ENCODE measurements around the gene AMN1.
A peak's percentile ranks its signal among the peaks of the same experiment; 100 is the strongest.
"Not testable (repeated sequence)": the region's sequence is repeated elsewhere in the genome, so short reads cannot be mapped to it uniquely, and the experiment has no call there.

AMN1 gene

DNA sequence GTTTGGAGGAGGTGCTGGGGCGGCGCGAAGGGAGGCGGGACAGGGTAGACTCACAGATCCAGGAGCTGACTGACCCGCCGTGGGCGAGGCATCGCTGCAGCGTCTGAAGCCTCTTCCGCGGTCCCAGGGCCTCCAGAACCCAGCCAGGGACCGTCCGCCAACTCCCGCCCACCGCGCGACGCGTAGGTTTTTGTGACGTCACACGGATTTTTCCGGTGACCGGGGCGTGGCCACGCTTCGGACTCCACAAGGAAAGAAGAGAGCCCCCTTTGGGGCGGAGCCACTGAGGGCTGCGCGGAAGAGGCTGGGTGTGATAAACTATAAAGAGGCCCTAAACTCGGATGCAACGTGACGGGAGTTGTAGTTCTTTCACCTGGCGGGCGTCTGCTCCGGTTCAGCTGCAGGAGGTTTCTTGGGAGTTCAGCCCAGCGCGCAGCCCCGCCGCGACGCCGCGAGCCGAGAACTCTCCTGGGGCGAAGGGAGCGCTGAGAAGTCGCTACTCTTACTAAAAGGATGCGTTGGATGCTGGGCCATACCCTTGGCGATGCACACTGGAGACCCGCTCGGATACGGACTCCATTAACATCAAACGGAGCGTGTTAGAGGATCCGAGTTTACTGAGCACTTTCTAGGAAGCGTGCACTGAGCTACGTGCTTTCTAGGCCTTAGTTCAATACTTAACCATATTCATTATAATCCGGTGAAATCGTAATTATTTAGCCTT, at the start of gene AMN1:
TSS of gene AMN1 (minus strand) at position 105 of the 724 bp plus-strand sequence. CDS start at position 92, 13 bp downstream.
- DNase-seq = peak; percentile 100

DNA sequence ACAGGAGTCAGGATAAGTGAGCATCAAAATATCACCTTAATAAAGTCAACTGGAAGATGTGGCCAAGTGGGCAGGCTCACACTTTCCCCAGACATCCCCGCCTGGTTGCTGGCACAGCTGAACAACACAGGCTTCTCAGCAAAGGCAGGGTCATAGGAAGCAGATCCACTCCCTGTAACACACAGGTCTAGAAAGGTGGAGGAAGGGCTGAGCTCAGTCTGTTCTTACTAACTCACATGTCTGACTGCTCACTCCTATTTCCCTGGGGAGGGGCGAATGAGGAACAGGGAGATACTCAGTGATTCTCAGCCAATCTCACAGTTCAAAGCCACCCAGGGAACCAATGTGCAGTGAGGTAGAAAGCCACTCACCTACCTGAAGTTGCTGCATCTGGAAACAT, 45.0 kb upstream of the AMN1 start:
- DNase-seq = peak; percentile 89

DNA sequence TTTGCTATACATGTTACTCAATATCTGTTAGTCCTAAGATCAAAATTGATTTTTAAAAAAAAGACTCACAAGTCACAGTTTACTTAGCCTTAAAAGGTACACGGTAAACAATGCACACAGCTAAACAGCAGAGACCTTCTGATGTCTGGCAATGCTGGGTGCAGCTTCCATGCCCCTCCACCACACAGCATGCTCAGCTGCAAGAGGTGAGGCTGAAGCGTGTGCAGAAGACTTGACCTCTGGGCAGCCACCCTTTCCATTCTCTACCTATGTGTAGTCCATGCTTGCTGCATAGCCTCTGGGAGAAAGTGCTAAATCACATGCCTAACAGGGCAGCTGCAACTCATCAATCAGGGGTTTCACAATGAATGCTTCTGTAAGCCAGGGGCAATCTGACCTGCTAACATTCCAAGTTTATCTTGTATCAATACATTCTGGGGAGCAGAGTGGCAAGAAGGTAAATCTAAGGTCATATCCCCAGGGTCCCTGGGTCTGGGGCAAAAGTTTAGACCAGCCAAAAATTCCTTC, 44.5 kb upstream of the AMN1 start:
- peak; percentile 94 for DNase-seq

DNA sequence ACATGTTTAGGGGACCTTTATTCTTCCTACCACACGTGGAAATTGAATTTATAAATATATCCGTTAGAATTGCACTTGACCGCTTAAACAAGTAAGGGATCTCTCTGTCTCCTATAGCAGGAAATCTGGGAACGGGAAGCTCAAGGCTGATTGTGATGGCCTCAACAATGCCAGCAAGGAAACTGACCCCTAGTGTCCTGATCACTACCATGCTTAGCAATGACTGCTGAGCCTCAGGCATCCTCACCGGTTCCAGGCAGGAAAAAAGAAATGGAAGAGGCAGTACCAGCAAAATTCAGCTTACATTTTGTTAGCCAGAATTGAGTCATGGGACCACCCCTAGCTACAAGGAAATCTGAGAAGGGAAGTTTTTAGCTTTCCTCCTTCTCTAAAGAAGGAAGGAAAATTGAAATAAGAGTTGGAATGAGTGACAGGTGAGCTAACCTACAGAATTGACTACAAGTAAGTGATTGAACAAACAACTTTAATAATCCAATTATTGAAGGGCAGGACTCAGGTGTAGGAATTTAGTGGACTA, 43.9 kb upstream of the AMN1 start:
- DNase-seq = peak; percentile 64

DNA sequence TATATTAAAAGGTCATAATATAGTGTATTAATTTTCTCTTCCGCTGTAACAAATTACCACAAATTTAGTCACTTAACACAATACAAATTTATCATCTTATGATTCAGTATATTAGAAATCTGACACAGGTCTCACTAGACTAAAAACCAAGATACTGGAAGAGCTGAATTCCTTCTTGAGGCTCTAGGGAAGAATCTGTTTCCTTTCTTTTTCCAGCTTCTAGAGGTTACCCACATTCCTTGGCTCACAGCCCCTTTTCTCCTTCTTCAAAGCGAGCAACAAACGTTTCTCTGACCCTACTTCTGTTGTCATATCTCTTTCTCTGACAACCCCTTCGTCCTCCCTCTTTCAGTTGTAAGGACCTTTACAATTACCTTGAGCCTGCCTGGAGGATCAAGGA, 43.4 kb upstream of the AMN1 start:
- DNase-seq = no peak

DNA sequence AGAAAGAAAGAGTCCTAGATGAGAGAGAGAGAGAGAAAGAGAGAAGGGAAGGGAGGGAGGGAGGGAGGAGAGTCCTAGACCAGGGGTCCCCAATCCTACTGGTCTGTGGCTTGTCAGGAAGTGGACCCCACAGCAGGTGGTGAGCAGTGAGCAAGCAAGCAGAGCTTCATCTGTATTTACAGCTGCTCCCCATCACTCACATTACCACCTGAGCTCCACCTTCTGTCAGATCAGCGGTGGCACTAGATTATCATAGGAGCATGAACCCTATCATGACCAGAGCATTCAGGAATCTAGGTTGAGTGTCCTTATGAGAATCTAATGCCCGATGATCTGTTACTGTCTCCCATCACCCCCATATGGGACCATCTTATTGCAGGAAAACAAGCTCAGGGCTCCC, 39.2 kb upstream of the AMN1 start:
- no peak for DNase-seq

DNA sequence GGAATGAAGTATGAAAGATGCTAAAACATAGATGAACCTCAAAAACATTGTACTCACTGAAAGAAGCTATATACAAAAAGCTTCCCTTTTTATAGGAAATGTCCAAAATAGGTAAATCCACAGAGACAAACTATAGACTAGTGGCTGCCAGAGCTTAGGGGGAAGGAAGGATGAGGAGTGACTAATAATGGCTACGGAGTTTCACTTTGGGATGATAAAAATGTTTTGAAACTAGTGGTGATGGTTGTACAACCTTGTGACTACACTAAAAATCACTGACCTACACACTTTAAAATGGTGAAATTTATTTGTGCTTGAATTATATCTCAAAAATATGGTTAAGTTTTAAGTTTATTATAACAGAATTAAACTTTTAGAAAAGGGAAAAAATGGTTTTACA, 37.1 kb upstream of the AMN1 start:
- DNase-seq = no peak

DNA sequence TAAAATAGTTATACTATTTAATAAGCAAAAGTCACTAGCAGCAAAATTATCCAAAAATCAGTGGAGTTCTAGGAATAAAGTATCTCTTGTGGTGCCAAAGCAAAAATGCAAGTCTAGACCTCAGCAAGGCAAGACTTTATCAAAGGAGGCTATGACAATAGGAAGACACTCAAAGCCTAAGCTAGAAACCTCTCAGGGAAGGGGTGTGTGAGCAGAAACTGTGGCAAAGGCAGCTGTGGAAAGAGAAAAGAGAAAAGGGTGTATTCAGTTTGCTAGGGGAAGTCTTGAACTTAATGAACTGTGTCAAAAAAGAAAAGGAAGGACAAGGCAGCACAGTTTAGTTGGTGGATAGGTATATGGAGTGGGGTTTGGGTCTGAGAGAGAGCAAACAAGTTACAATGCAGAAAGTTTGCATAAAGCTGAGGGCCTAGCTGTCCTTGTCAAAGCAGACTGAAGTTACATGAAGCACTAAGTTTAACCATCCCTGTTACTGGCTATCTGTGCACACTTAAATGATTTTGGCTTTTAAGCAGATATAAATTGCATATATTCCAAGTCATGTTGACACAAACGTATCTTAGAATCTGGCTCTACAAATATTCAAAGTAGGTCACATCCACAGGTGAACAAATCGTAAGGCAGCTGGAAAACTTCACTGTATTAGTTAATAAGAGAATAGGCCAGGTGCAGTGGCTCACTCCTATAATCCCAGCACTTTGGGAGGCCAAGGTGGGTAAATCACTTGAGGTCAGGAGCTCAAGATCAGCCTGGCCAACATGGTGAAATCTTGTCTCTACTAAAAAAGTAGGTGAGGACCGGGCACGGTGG, 31.0 kb upstream of the AMN1 start:
- no peak for DNase-seq

DNA sequence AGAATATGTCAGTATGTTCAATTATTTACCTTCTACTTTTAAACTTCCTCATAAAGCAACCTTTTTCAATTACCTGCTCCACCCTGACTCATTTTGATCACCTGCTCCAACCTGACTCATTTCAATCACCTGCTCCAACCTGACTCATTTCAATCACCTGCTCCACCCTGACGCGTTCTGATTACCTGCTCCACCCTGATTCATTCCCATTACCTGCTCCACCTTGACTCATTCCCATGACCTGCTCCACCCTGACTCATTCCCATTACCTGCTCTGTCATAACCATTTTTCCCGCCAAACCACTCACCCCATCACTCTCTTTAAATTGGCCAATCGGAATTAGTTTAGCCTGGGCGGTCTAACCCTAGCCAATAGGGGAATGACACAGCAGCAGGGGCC, 29.5 kb upstream of the AMN1 start:
- DNase-seq = peak; percentile 63

DNA sequence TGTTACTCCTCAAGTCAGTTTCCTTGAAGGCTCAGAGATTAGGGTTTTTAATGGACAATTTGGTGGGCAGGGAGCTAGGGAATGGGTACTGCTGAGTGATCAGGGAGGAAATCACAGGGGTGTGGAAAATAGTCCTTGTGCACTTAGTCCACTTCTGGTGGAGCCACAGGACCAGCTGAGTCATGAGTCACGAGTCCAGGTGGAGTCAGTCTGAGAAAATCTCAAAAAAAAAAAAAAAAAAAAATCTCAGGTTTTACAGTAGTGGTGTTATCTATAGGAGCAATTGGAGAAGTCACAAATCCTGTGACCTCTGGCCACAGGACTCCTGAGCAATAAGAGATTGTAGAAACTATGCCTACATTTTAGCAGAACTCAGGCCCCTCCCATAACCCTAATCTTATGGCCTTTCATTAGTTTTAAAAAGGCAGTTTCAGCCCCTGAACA, 28.2 kb upstream of the AMN1 start:
- DNase-seq = peak; percentile 82

DNA sequence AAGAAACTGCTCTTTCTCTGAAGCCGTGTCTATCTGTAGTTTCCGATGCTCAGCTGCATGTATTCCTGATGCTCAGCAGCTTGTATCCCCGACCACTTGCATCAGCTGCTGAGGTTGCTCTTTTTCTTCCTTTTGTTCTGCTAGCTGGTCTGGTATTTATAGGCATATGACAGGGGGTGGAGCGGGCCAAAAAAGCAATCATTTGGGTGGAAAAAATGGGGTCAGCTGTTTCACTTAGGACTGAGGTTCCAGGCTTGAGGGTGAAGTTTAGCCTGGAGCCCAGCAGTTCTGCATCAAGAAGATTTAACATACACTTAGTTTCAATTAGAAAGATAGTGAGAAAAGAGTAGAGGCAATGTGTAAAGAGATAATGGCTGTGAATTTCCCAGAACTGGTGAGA, 23.6 kb upstream of the AMN1 start:
- no peak for DNase-seq

DNA sequence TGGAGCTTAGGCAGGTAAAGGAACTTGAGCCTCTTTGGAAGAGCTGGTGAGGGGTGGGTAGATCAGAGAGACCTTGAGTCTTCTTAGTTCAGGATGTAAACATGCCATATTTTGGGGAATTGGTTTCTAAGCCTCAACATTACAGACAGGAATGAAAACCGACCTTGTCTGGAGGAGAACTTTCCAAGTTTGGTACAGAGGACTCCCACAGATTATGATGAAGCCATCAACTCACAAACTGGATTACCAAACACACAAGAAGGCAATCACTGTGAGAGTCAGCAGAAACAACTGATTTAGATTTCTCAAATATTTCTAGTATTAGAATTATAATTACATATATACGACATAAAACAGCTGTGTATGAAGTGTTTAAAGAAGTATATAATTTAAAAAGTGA, 22.3 kb upstream of the AMN1 start:
- DNase-seq = no peak

DNA sequence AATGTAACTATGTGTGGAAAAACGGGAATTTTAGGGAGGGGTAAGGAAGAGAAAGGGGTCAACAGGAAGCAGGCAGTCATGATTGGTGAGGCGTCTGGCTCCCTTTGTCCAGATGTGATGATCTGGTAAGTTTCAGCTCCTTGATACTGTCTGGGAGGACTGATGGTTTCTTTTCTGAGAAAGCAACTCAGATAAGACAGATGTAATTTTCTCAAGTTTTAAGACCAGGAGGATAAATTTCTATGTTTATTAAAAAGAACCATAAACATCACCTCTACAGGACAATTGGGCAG, 21.9 kb upstream of the AMN1 start:
- DNase-seq = no peak

DNA sequence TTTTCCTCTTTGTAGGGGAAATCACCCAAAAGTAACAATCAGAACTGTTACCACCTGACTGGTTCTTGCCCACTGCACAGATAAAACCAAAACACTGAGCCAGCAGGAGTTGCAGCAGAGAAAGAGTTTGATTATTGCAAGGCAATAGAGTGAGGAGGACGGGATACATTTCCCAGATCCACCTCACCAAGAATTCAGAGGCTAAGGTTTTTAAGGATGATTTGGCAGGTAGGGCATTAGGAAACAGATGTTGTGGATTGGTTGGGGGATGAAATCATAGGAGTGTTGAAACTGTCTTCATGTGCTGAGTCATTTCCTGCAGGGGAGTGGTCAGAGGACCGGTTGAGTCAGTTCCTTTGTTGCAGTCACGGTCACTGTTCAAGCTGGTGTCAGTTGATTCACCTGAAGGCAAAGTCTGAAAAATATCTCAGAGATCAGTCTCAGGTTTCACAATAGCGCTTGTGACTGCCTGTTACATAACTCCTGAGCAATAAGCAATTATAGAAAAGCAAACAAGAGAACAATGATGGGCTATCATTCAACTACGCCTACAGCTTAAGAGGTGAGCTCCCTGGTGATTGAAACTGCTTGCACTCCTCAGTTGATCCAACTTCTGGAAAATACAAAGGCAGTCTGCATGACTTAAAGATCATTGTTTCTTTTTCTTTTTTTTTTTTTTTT, 20.3 kb upstream of the AMN1 start:
- DNase-seq = peak; percentile 95

DNA sequence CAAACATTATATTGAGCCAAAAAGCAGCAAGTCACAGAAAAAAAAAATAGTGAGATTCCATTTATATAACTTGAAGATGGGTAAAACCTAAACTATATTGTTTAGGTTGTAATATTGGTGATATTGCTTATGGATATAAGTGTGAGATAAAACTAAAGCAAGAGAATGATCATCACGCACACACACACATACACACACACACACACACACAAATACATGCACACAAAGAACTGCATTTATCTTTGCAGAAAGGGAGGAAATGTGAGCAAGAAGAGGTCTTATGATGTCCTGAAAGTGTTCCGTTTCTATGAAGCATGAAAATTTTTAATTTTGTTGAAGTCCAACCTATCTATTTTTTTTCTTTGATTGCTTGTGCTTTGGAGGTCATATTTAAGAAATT, 16.4 kb upstream of the AMN1 start:
- DNase-seq = no peak

DNA sequence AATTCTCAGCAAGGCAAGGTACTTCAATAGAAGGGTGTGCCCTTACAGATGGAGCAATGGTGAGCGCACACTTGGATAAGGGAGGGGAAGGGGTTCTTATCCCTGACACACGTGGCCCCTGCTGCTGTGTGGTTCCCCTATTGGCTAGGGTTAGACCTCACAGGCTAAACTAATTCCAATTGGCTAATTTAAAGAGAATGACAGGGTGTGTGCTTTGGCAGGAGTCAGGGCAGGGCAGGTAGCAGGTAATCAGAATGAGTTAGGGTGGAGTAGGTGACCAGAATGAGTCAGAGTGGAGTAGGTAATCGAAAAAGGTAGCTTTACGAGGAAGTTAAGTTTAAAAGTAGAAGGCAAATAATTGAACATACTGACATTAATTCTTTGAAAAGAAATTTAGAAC, 15.5 kb upstream of the AMN1 start:
- not testable (repeated sequence) for DNase-seq

DNA sequence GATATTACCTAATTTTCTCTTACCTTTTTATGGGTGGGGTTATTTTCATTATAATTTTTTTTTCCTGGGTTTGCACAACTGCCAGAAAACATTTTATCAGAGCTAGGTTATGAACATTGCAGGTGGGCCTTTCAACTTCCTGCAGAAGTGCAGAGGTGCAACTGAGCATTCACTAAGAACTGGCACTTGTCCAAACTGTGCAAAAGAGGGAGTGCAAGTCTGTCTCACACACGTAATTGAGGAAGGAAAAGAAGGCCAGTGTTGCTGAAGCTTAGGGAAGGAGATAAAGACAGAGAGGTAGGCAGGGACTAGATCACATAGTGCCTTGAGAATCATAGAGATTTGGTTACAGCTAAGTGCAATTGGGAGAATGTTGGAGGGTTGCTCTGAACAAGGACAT, 14.1 kb upstream of the AMN1 start:
- DNase-seq = no peak

DNA sequence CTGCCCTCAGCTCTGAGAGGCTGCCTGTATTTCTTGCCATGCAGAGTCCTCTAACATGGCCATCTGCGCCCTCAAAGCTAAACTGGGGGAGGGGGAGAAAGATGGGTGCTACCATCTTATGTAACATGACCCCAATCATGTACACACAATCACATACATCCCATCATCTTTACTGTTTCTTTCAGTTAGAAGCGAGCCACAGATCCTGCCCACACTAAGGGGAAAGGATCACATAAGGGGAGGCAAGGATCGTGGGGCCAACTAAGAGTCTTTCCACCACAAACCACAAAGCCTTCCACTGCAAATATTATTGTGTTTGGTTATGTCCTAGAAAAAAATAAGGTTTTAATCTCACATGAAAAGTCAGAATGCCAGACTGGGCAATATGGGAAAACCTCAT, 11.8 kb upstream of the AMN1 start:
- DNase-seq = no peak

DNA sequence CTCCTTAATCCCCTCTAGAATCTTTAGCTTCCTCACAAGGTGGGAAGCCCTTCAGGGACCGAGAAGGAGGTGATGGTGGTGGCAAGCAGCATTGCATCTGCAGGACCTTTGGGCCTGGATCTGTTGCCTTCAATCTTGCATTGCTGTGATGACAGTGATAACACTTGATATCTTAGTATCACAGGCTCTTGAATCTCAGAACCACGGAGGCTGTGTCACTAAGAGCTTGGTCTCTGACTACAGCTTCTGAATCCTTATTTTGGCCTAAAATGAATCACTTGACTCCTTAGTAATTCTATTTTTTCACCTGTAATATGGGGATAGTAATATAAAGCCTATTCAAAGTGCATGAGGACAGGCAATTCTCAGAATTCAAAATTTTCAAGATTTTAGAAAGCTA, 8.9 kb upstream of the AMN1 start:
- DNase-seq = no peak

DNA sequence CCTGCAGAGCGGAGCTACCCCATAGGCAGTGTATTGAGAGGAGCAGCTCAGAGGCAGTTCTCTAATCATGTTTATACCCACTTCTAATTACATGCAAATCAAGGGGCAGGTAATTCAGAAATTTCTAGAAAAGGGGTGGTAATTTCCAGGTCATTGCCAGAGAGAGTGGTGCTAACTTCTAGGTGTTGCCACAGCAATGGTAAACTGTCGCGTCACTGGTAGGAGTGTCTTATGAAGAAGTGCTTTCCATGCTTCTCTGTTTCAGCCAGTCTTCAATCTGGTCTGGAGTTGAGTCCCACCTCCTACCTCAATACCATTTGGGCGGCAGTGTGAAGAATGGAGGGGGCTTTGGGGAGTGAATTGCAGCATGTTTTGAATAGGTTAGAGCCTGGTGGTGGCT, 8.5 kb upstream of the AMN1 start:
- DNase-seq = no peak

DNA sequence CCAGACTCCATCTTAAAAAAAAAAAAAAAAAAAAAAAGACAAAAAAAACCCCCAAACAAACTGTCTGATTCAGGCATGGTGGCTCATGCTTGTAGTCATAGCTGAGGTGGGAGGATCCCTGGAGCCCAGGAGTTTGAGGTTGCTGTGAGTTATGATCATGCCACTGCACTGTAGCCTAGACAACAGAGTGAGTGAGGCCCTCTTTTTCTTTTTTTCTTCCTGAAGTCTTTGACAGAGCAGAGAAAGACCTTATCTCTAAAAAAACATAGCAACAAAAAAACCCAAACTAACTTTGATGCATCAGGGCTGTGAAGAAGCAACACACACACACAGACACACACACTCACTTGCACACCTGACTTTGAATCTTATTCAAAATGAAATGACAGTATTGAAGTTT, 7.7 kb upstream of the AMN1 start:
- peak; percentile 68 for DNase-seq

DNA sequence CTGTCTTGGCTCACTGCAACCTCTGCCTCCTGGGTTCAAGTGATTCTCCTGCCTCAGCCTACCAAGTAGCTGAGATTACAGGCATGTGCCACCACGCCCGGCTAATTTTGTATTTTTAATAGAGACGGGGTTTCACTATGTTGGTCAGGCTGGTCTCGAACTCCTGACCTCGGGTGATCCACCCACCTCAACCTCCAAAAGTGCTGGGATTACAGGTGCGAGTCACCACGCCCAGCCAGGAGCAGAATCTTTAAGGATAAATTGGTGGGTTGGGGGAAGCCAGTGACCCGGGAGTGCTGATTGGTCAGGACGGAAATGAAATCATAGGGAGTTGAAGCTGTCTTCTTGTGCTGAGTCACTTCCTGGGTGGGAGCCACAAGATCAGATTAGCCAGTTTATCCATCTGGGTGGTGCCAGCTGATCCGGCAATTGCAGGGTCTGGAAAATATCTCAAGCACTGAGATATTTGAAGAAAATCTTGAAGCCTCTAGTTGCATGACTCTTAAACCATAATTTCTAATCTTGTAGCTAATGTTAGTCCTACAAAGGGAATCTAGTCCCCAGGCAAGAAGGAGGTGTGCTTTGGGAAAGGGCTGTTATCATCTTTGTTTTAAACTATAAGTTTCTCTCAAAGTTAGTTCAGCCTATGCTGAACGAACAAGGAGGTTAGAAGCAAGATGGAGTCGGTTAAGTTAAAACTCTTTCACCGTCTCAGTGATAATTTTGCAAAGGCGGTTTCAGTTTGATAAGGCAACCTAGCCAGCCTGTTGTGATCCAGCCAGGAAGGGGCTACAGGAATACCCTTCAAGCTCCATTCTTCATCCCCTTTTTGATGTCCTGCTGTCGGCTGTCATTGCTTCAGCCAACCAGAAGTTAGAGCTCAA, 5.0 kb upstream of the AMN1 start:
- DNase-seq = peak; percentile 67

All from islet precursor cell (in vitro differentiated cells).